Hematopoietic multipotent progenitor cell (in vitro differentiated cells): Measurements from ENCODE around the gene CLCA4. TPM values are rescaled to one million over a fixed set of nuclear protein-coding genes. Genes with fewer than 3 reads are reported as not detected.

Experiments used
- DNase-seq, 3 donors: peaks; one replicate each; pipeline ENCODE4 v3.0.0-alpha.2; 2011 to 2015; ENCODE audit warnings: low read depth in 2 of 3, low spot score in 2 of 3
- total RNA-seq: library from RNA; depleted of rRNA; stranded (reverse); fragments of >200 nt; gene quantifications from one replicate; pipeline ENCODE4 v1.2.3, GENCODE V29; 2012

CLCA4 gene
- not detected for total RNA-seq

- no peak for DNase-seq
These were observed at the start of gene CLCA4 for GRCh38 chr1:86546787-86547221. TSS of gene CLCA4 (plus strand) at chr1:86547078. CDS start at chr1:86547120, 42 bp downstream.

DNA sequence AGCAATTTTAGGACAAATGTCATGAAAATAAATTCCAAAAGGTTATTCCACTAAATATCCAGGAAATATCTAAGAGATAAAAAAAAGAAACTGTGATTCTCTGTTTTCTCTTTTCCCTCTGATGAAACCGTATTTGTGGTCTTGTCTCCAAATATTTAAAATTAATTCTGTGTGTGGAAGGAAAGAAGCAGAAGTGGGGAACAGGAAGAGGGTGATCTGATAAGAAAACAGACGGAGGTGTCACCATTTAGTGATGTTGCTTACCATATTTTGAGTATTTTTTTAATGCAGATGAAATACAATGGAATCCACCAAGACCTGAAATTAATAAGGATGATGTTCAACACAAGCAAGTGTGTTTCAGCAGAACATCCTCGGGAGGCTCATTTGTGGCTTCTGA is 48.6 kb upstream of the CLCA4 start:
- DNase-seq, result peak in 1 of 3 donors; percentile 64

GRCh38 chr1:86499987-86500593 is 46.8 kb upstream of the CLCA4 start:
- DNase-seq, result peak in 2 of 3 donors; percentile 32 to 70

DNA sequence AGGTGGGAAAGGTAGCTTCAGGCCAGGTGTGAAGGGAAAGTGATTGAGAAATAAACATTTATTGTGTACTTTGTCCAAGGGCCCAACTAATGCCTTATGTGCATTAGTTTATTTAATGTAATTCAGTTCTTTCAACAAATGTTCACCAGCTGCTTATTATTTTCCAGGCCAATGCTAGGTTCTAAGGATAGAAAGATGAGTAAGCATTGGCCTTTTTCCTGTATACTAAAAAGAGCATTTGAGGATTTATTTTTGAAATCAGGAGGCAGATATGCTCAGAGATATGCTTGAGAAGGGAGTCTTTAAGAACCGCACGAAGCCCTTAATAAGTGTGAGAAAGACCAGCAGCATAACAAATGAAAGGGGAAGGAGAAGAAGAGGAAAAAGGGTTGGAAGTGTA is 46.2 kb upstream of the CLCA4 start:
- no peak for DNase-seq

DNA sequence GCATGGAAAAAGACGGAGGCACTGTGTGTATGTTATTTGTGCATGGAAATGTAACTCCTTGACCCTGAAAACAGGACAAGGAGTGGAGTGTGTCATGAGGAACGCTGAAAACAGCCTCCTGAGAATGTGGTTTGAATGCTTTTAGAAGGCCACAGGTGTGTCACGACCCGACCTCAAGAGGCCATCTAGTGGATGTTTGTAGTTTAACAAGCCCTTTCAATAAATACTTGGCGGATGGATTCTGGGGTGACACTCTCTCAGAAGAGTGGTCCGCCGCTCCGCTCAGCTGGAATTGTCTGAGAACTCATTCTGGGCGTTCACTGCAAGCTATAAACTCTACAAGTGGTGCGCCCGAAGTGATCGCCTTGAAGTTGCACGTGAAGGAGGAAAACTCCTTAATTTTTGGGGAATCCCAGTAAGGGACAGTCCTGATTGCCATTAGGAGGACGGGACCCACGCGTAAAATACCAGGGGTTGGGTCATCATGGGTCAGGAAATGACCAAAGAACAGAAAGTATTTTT is 44.7 kb upstream of the CLCA4 start:
- DNase-seq, result peak in 2 of 3 donors; percentile 54 to 74

DNA sequence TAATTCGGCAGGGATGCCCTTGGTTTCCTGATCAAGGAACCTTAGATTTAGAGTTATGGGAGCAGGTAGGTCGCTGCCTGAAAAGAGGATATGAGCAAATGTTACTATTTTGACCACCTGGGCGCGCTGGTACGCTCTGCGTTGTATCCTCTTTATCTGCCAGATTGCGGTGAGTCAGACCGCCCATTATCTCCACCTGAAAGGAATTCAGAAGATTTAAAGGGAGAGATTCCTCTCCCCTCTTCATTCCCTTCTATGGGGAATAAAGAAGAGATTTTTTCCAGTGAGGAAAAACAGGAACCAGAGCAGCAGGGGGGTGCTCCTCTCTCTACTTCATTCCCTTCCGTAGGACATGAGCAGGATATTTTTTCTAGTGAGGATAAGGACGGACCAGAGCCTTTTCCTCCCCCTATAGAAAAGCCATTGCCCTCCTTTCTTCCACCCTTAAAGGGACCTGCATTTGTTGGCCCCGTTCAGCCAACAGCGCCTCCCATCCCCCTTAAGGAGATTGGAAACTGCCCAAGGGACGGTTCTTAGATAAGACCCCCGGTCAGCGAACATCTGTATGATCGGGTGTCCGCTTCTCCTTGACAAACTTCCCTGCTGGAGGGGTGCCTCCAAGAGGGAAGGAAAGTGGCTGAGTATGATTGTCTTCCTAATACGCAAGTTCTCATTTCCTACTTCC is 44.0 kb upstream of the CLCA4 start:
- peak in 1 of 3 donors; percentile 29 for DNase-seq

- DNase-seq, result no peak
These were observed 43.3 kb upstream of the CLCA4 start for GRCh38 chr1:86503406-86504136.

DNA sequence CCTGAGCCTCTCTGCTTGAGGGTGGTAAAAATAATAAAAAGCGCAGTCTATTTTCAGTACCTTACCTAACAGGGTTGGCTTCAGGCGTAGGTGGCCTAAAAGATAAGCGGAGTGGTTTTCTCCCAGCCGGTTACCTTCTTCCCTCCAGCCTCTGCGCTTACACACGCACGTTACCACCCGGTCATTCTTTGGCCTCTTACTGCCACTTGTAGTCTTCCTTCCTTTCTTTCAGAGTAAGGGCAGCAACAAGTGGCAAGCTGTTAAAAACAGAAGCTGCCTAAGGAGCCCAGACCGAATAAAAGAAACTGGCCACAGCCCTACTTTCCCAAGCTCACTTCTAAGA is 42.8 kb upstream of the CLCA4 start:
- peak in 1 of 3 donors; percentile 33 for DNase-seq

- DNase-seq, result no peak
These were observed 41.8 kb upstream of the CLCA4 start for GRCh38 chr1:86504895-86505563.

- no peak for DNase-seq
These were observed 41.3 kb upstream of the CLCA4 start for GRCh38 chr1:86505564-86505902.

- DNase-seq, result peak in 1 of 3 donors; percentile 60
These were observed 38.8 kb upstream of the CLCA4 start for GRCh38 chr1:86507935-86508582.

GRCh38 chr1:86508583-86508969 is 38.3 kb upstream of the CLCA4 start:
- DNase-seq, result no peak

DNA sequence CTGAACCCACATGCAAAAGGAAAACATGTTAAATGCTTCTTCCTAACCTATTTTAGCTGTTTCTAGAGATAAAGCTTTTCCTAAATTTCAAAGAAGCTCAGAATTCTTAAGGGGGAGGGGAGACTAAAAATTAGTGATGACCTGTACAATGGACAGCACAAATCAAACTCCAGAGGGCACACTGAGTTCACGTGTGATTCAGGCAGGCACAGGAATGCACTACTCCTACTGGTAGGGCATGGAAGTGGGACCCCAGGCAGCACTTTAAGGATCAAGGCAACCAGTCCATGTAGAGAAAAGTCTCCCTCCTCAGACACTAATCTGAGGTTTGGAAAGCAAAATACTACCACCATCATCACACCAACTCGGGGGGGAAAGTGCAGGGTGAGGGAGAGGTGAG is 31.3 kb upstream of the CLCA4 start:
- peak in 1 of 3 donors; percentile 26 for DNase-seq

DNA sequence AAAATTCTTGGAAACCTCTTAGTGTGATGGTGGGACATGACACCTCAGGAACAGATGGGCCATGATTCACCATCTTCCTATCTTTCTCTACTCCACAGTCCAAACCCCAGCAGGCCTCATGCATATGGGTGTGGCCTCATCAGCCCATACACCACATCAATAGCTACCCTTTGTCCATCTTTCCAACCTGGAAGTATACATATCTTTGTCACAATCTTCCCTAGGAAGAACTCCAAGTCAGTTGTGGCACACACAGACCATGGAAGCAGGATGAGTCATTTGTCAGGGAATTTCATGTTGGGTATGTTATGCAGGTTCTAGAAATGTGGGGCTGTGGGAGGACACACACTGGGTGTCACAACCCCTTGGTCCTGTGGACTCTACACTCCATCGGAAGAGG is 30.5 kb upstream of the CLCA4 start:
- DNase-seq, result no peak

DNA sequence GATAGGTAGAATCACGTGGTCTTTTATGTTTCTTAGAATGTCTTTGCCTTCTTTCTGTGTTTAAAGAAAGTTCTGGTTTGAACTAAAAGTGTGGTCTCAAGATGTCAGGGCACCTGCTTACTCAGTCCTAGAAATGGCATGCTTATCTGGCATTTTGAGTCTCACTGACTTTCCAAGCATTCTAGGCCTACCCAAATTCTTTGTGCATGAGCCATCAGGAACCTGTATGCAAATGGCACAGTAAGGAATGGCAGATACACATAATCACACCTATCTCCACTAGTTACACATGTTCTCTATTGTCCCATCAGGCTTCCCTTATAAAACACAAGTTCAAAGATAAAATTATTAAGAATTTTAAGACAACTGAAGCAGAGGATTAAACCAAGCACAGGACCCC is 29.5 kb upstream of the CLCA4 start:
- DNase-seq, result no peak

GRCh38 chr1:86520789-86521521 is 25.9 kb upstream of the CLCA4 start:
- no peak for DNase-seq

DNA sequence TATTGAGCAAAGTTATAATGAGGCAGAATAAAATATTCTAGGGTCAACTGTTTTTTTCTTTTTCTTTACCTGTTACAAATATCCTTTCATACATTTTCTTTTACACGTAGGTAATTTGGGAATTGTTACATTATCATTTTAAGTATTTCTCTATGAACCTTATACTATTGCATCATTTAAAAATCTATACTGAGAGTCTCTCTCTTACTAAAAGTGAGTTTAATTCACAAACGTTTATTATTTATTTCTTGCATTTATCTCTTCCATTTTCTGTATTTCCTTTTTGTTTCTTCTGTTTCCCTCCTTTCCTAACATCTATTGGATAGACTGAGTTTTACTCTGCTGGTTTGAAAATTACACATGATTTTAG is 25.4 kb upstream of the CLCA4 start:
- DNase-seq, result no peak

DNA sequence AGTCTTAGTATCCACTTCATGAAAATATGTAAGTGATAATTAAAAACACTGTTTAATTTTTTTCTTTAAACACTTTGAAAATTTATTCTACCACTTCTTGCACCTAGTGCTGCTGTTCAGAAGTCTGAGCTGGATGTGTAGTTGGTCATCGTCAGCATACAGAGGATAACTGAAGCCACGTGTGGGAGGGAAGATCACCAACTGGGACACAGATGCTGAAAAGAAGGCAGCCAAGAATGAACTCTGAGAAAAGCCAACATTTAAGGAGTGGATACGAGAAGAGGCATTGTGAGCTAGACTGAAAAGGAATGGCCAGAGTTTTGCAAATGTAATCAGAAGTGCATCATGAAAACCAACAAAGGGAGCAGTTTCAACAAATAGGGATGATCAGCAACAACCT is 24.6 kb upstream of the CLCA4 start:
- no peak for DNase-seq

- DNase-seq, result no peak
These were observed 23.1 kb upstream of the CLCA4 start for GRCh38 chr1:86523670-86524354.

- DNase-seq, result no peak
These were observed 19.6 kb upstream of the CLCA4 start for GRCh38 chr1:86527306-86527705.
